ENCODE results near the gene RUNX3.
A peak's percentile ranks its signal among the peaks of the same experiment; 100 is the strongest.

RUNX3 gene

DNA sequence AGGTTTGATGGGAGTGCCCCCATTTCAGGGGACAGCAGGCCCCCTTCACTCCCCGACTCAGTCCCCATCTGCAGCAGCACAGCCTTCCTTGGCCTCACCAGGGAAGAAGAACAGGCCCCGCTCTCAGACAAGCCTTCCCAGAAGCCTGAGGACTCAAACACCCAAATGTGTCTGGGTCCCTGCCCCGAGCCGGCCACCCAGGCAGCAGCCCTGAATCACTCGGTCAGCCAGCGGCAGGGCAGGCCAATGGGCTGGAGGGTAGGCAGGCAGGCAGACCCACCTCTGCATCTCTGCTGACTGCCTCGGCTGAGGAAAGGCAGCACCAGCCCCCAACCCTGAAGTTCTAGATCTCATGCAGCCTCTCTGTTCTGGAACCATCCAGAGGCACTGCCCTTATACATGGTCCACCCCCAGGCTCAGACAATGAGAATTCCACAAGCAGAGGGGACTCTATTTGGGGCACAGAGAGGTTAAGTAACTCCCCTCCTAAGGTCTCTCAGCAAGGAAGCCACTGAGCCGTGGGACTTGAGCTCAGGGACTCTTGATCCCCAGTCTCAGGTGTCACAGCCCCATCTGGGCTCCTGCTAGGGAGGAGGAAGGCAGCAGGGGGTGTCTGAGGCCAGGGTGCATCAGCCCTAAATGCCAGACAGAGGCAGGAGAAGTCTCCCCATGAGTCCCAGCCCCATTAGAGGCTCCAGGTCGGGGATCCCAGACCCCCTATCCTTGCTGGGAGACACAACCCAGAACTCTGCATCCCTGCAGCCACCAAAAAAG lies 33.2 kb upstream of the RUNX3 start:
- DNase-seq (ENCODE audit: low read depth, low spot score): no peak
- TF ChIP-seq, protein P1, sequence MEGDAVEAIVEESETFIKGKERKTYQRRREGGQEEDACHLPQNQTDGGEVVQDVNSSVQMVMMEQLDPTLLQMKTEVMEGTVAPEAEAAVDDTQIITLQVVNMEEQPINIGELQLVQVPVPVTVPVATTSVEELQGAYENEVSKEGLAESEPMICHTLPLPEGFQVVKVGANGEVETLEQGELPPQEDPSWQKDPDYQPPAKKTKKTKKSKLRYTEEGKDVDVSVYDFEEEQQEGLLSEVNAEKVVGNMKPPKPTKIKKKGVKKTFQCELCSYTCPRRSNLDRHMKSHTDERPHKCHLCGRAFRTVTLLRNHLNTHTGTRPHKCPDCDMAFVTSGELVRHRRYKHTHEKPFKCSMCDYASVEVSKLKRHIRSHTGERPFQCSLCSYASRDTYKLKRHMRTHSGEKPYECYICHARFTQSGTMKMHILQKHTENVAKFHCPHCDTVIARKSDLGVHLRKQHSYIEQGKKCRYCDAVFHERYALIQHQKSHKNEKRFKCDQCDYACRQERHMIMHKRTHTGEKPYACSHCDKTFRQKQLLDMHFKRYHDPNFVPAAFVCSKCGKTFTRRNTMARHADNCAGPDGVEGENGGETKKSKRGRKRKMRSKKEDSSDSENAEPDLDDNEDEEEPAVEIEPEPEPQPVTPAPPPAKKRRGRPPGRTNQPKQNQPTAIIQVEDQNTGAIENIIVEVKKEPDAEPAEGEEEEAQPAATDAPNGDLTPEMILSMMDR (IDR thresholded peaks at IDR 0.05; ENCODE audit: low read depth, low read length): no peak
- no peak overlapping the region for H3K4me3 ChIP-seq (ENCODE audit: low read depth, low read length)
- in situ Hi-C loops (cut with HindIII; ENCODE audit: low sequenced_read_pairs): no loop called here

DNA sequence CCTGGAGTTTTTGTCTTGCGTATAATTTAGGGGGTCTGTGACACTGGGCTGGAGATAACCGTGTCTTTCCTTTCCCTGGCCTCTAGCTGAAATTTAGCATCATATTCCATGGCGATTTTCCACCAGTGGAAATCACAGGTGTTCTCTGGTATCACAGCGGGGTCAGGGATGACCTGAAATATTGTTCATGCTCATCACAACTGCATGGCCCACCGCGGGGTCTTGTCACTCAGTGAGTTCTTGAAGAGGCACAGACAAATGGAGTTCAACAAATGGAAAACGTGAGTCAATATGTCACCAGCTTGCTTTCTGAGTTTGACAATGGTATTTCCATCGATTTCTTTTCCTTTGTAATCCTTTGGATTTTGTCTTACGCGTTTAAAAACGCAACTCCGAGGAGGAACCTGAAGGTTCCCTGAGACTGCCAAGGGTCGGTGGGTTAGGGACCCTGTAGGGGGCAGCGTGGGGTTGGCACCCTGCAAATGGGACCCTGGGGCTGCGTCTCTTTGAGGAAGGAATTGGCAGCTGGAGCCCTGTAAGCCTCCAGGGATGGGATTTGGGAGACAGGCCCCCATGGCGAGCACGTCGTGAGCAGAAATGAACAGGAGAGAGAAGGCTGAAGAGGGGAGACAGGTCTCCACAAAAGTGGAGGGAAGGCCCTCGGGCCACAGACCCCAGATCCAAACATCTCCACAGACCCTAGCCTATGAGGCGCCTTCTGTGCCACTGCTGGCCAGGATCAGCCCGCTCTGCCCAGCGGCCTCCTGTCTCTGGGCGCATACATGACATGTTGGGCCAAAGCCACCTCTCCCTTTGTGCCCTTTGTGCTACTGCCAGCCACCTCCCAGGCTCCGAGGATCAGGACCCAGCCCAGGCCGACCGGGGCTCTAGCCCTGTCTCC lies 32.1 kb upstream of the RUNX3 start:
- in situ Hi-C loops (cut with HindIII; ENCODE audit: low sequenced_read_pairs): no loop called here

DNA sequence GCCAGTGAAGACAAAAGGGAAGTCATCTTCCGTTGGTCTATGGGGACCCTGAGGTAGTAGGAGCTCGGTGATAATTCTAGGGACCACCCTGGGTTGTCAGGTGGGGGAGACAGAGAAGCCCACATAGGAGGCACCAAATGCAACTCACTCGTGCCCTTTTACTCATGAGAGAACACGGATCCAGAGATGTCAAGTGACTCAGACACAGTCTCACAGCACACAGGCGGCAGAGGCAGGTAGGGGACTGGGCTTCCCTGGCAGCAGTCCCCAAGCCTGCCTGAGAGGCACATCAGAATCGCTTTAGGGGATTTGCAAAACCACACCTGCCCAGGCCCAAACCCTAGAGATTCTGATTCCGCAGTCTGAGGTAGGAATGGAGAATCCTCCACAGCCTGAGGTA lies 31.3 kb upstream of the RUNX3 start:
- in situ Hi-C loops (cut with HindIII; ENCODE audit: low sequenced_read_pairs): no loop called here
- TF ChIP-seq, protein P1 (IDR thresholded peaks at IDR 0.05; ENCODE audit: low read depth, low read length): no peak
- DNase-seq (ENCODE audit: low read depth, low spot score): no peak
- H3K4me3 ChIP-seq (ENCODE audit: low read depth, low read length): no peak overlapping the region

More for the DNA sequence above, 32.1 kb upstream of the RUNX3 start:
- no peak for DNase-seq (ENCODE audit: low read depth, low spot score)
- no peak overlapping the region for H3K4me3 ChIP-seq (ENCODE audit: low read depth, low read length)
- TF ChIP-seq, protein P1 (IDR thresholded peaks at IDR 0.05; ENCODE audit: low read depth, low read length): peak; percentile 2

- in situ Hi-C loops (cut with HindIII; ENCODE audit: low sequenced_read_pairs): no loop called here
- TF ChIP-seq, protein P1 (IDR thresholded peaks at IDR 0.05; ENCODE audit: low read depth, low read length): no peak
- DNase-seq (ENCODE audit: low read depth, low spot score): no peak
- H3K4me3 ChIP-seq (ENCODE audit: low read depth, low read length): no peak overlapping the region
These were observed 30.2 kb upstream of the RUNX3 start for GRCh38 chr1:24960071-24960801.

GRCh38 chr1:24959623-24959975 lies 29.5 kb upstream of the RUNX3 start:
- TF ChIP-seq, protein P1 (IDR thresholded peaks at IDR 0.05; ENCODE audit: low read depth, low read length): no peak

More at GRCh38 chr1:24959623-24959975, 29.5 kb upstream of the RUNX3 start:
- in situ Hi-C loops (cut with HindIII; ENCODE audit: low sequenced_read_pairs): no loop called here
- no peak overlapping the region for H3K4me3 ChIP-seq (ENCODE audit: low read depth, low read length)
- no peak for DNase-seq (ENCODE audit: low read depth, low spot score)
